H9 (cell line): Measurements from ENCODE around the gene CAPN2. TPM values are rescaled to one million over a fixed set of nuclear protein-coding genes. Genes with fewer than 3 reads are reported as not detected.

Source experiments
- DNase-seq: peaks from one replicate; pipeline ENCODE4 v3.0.0-alpha.2; 2017
- H2AFZ ChIP-seq: one replicate; pipeline ENCODE4 v1.6.1; 2013; ENCODE audit warnings: mild to moderate bottlenecking, low read length, control low read depth, moderate library complexity
- H2AK5ac ChIP-seq: 2 replicates; pipeline ENCODE4 v1.6.1; 2013; ENCODE audit warnings: low read length, control low read depth, mixed read lengths; ENCODE audit not compliant: insufficient read length
- H2BK120ac ChIP-seq: one replicate; pipeline ENCODE4 v1.6.1; 2013; ENCODE audit warnings: low read depth, mild to moderate bottlenecking, low read length, control low read depth, inconsistent platforms; ENCODE audit not compliant: poor library complexity, severe bottlenecking
- H2BK12ac ChIP-seq: 2 replicates; pipeline ENCODE4 v1.6.1; 2013; ENCODE audit warnings: low read length, control low read depth, mixed read lengths, low read depth; ENCODE audit not compliant: insufficient read length
- H2BK15ac ChIP-seq: 2 replicates; pipeline ENCODE4 v1.6.1; 2013; ENCODE audit warnings: low read depth, low read length, control low read depth
- H2BK20ac ChIP-seq: one replicate; pipeline ENCODE4 v1.6.1; 2013; ENCODE audit warnings: low read depth, mild to moderate bottlenecking, low read length, control low read depth, inconsistent platforms; ENCODE audit not compliant: poor library complexity, severe bottlenecking
- H2BK5ac ChIP-seq: 2 replicates; pipeline ENCODE4 v1.6.1; 2013; ENCODE audit warnings: low read length, control low read depth, mixed read lengths; ENCODE audit not compliant: insufficient read length
- H3K14ac ChIP-seq: 2 replicates; pipeline ENCODE4 v1.6.1; 2013; ENCODE audit warnings: low read length, control low read depth; ENCODE audit not compliant: insufficient read depth
- H3K18ac ChIP-seq: 2 replicates; pipeline ENCODE4 v1.6.1; 2013; ENCODE audit warnings: low read depth, mild to moderate bottlenecking, mixed read lengths, low read length, control low read depth; ENCODE audit not compliant: insufficient read length
- H3K23ac ChIP-seq: 2 replicates; pipeline ENCODE4 v1.6.1; 2013; ENCODE audit warnings: low read length, control low read depth, mixed read lengths, low read depth; ENCODE audit not compliant: insufficient read length
- H3K23me2 ChIP-seq: 2 replicates; pipeline ENCODE4 v1.6.1; 2013; ENCODE audit warnings: low read depth, mild to moderate bottlenecking, mixed read lengths, low read length, control low read depth; ENCODE audit not compliant: insufficient read length, poor library complexity, severe bottlenecking
- H3K27ac ChIP-seq: 2 replicates; pipeline ENCODE4 v1.5.1; 2013; ENCODE audit warnings: low read length, control low read depth, mixed read lengths, low read depth; ENCODE audit not compliant: insufficient read length
- H3K27me3 ChIP-seq: 2 replicates; pipeline ENCODE4 v1.6.1; 2013; ENCODE audit warnings: low read length, control low read depth, inconsistent platforms; ENCODE audit not compliant: insufficient read depth
- H3K4ac ChIP-seq: 2 replicates; pipeline ENCODE4 v1.6.1; 2013; ENCODE audit warnings: low read depth, mild to moderate bottlenecking, control low read depth, inconsistent platforms, low read length, moderate library complexity
- H3K4me1 ChIP-seq: 2 replicates; pipeline ENCODE4 v1.6.1; 2013; ENCODE audit warnings: low read length, control low read depth, inconsistent platforms; ENCODE audit not compliant: insufficient read depth
- H3K4me2 ChIP-seq: 2 replicates; pipeline ENCODE4 v1.6.1; 2013; ENCODE audit warnings: low read length, control low read depth, mixed read lengths; ENCODE audit not compliant: insufficient read length, insufficient read depth
- H3K56ac ChIP-seq: 2 replicates; pipeline ENCODE4 v1.6.1; 2013; ENCODE audit warnings: low read depth, mild to moderate bottlenecking, mixed read lengths, low read length, control low read depth; ENCODE audit not compliant: insufficient read length
- H3K79me1 ChIP-seq: 2 replicates; pipeline ENCODE4 v1.6.1; 2013; ENCODE audit warnings: low read depth, mild to moderate bottlenecking, moderate library complexity, low read length, control low read depth, inconsistent platforms; ENCODE audit not compliant: insufficient read depth, poor library complexity, severe bottlenecking
- H3K79me2 ChIP-seq: 2 replicates; pipeline ENCODE4 v1.6.1; 2013; ENCODE audit warnings: low read length, control low read depth, inconsistent platforms; ENCODE audit not compliant: insufficient read depth
- H3K9ac ChIP-seq: 2 replicates; pipeline ENCODE4 v1.6.1; 2013; ENCODE audit warnings: low read length, control low read depth, mixed read lengths; ENCODE audit not compliant: insufficient read length; ENCODE audit errors: extremely low read depth
- H3K9me3 ChIP-seq: one replicate; pipeline ENCODE4 v1.6.1; 2013; ENCODE audit warnings: low read depth, low read length, inconsistent platforms; ENCODE audit not compliant: control insufficient read depth
- H3T11ph ChIP-seq: one replicate; pipeline ENCODE4 v1.6.1; 2013; ENCODE audit warnings: mild to moderate bottlenecking, low read length, control low read depth, inconsistent platforms
- H4K20me1 ChIP-seq: one replicate; pipeline ENCODE4 v1.6.1; 2013; ENCODE audit not compliant: control insufficient read depth, insufficient read length, insufficient read depth
- H4K5ac ChIP-seq: 2 replicates; pipeline ENCODE4 v1.6.1; 2013; ENCODE audit warnings: low read depth, mild to moderate bottlenecking, mixed read lengths, low read length, control low read depth; ENCODE audit not compliant: insufficient read length
- H4K8ac ChIP-seq: replicated peaks from 2 replicates; pipeline ENCODE4 v1.6.1; 2013; ENCODE audit warnings: low read length, control low read depth, mixed read lengths, low read depth; ENCODE audit not compliant: insufficient read length
- H4K91ac ChIP-seq: 2 replicates; pipeline ENCODE4 v1.6.1; 2013; ENCODE audit warnings: low read depth, mild to moderate bottlenecking, moderate library complexity, mixed read lengths, low read length, control low read depth; ENCODE audit not compliant: insufficient read length
- H3K27ac Mint-ChIP-seq, 3 experiments: 2 replicates in 2 of 3; 3 replicates in 1 of 3; pipeline ENCODE4 v1.8.0; 2020 to 2021; ENCODE audit warnings: mixed read lengths in 3 of 3, mild to moderate bottlenecking in 1 of 3, moderate library complexity in 1 of 3
- H3K27me3 Mint-ChIP-seq: 2 replicates; pipeline ENCODE4 v1.8.0; 2021; ENCODE audit warnings: low read depth, mild to moderate bottlenecking, moderate library complexity, mixed read lengths
- H3K36me3 Mint-ChIP-seq, 3 experiments: 2 replicates in 2 of 3; 3 replicates in 1 of 3; pipeline ENCODE4 v1.8.0; 2020 to 2021; ENCODE audit warnings: low read depth in 3 of 3, mixed read lengths in 3 of 3; ENCODE audit not compliant: insufficient read depth in 1 of 3
- H3K4me1 Mint-ChIP-seq, 2 experiments: 2 replicates each; pipeline ENCODE4 v1.8.0; 2020; ENCODE audit warnings: mixed read lengths in 2 of 2
- H3K4me3 Mint-ChIP-seq, 2 experiments: 2 replicates in 1 of 2; 3 replicates in 1 of 2; pipeline ENCODE4 v1.8.0; 2020 to 2021; ENCODE audit warnings: mild to moderate bottlenecking in 2 of 2, mixed read lengths in 2 of 2, moderate library complexity in 1 of 2
- H3K9me3 Mint-ChIP-seq, 2 experiments: 2 replicates in 1 of 2; 3 replicates in 1 of 2; pipeline ENCODE4 v1.8.0; 2020; ENCODE audit warnings: mild to moderate bottlenecking in 2 of 2, mixed read lengths in 2 of 2, moderate library complexity in 1 of 2
- WGBS: extraction: QIAGEN DNeasy Blood & Tissue Kit; methylation state at CpG from one replicate; pipeline ENCODE4 v1.1.7; 2013; ENCODE audit warnings: missing lambda C conversion rate, low lambda C conversion rate, mixed read lengths; ENCODE audit not compliant: insufficient read length; ENCODE audit errors: extremely low coverage; 5-methylcytosine and 5-hydroxymethylcytosine counted together
- total RNA-seq: library from RNA; stranded (reverse); gene quantifications from 2 replicates; pipeline ENCODE4 v1.2.1, GENCODE V29; 2021
- TF ChIP-seq, protein P1 (sequence below): fragments of 200-600 bp; sonication (generic); conservative IDR thresholded peaks from 3 replicates; pipeline ENCODE4 v1.8.0; 2021; ENCODE audit warnings: antibody characterized with exemption, mild to moderate bottlenecking

The CAPN2 gene
- total RNA-seq, 1 experiment from 2014 or later: 32.2 TPM

DNA sequence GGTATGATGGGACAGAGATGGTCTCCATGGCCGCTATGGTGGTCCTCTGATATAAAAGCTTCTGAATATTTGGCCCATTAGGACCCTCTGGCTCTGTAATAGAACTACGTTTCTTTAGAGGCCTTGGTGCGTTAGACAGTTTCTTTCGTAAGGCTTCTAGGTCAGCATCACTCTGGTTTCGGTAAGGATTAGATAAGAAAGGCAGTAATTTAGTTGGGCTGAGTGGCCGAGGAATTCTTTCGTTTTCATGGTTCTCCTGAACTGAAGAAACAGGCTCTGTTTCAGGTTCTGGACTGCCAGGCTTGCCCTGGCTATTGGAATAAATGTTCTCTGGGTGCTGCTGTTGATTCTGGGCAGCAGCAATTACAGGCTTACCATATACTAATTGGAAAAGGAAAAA, 83.9 kb downstream of the CAPN2 start:
- H4K5ac ChIP-seq: no peak overlapping the region
- H4K91ac ChIP-seq: no peak overlapping the region
- H2AK5ac ChIP-seq: no peak overlapping the region
- no peak overlapping the region for H2BK12ac ChIP-seq
- no peak overlapping the region for H3K9ac ChIP-seq
- H3K27ac ChIP-seq: no peak overlapping the region
- H2BK5ac ChIP-seq: no peak overlapping the region
- peaks cover 30 to 73% (median 71%) of the 10 kb centered on the region in 3 experiments for H3K36me3 Mint-ChIP-seq
- no peak overlapping the region for H3K4me2 ChIP-seq
- no peak overlapping the region for H3K18ac ChIP-seq
- no peaks in the 10 kb centered on the region for H3K23me2 ChIP-seq
- H3K9me3 Mint-ChIP-seq: no peaks in the 10 kb centered on the region
- H3K4me1 Mint-ChIP-seq: no peaks in the 10 kb centered on the region
- H3K4me1 ChIP-seq: no peaks in the 10 kb centered on the region
- no peaks in the 10 kb centered on the region for H3K79me1 ChIP-seq
- no peak overlapping the region for H3K14ac ChIP-seq
- no peaks in the 10 kb centered on the region for H3K79me2 ChIP-seq
- H3K9me3 ChIP-seq: no peaks in the 10 kb centered on the region
- TF ChIP-seq, protein P1, sequence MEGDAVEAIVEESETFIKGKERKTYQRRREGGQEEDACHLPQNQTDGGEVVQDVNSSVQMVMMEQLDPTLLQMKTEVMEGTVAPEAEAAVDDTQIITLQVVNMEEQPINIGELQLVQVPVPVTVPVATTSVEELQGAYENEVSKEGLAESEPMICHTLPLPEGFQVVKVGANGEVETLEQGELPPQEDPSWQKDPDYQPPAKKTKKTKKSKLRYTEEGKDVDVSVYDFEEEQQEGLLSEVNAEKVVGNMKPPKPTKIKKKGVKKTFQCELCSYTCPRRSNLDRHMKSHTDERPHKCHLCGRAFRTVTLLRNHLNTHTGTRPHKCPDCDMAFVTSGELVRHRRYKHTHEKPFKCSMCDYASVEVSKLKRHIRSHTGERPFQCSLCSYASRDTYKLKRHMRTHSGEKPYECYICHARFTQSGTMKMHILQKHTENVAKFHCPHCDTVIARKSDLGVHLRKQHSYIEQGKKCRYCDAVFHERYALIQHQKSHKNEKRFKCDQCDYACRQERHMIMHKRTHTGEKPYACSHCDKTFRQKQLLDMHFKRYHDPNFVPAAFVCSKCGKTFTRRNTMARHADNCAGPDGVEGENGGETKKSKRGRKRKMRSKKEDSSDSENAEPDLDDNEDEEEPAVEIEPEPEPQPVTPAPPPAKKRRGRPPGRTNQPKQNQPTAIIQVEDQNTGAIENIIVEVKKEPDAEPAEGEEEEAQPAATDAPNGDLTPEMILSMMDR: no peak
- H2BK15ac ChIP-seq: no peak overlapping the region
- no peak overlapping the region for H2BK20ac ChIP-seq
- no peaks in the 10 kb centered on the region for H3K27me3 Mint-ChIP-seq
- no peak overlapping the region for H2AFZ ChIP-seq
- DNase-seq: no peak
- H3K4ac ChIP-seq: no peak overlapping the region
- H2BK120ac ChIP-seq: no peak overlapping the region
- no peak overlapping the region for H3T11ph ChIP-seq
- WGBS: no CpG with 5 or more reads among the region's 7 CpGs
- H3K56ac ChIP-seq: no peak overlapping the region
- no peak overlapping the region for H4K8ac ChIP-seq
- H3K4me3 Mint-ChIP-seq: no peak overlapping the region
- H3K27me3 ChIP-seq: no peaks in the 10 kb centered on the region
- no peak overlapping the region for H3K23ac ChIP-seq
- H3K27ac Mint-ChIP-seq: no peak overlapping the region
- H4K20me1 ChIP-seq: no peaks in the 10 kb centered on the region
